Measurements from ENCODE around the gene ITIH5.

The ITIH5 gene

GRCh38 chr10:7608001-7608400 is 58.8 kb downstream of the ITIH5 start:
- no peak for DNase-seq (ENCODE audit: low read depth)
- TF ChIP-seq CTCF (conservative IDR thresholded peaks at IDR 0.05; ENCODE audit: low read length), result no peak
- no peak overlapping the region for H3K4me3 ChIP-seq (ENCODE audit: low read length)

- TF ChIP-seq CTCF (conservative IDR thresholded peaks at IDR 0.05; ENCODE audit: low read length), result no peak
- H3K4me3 ChIP-seq (ENCODE audit: low read length), result no peak overlapping the region
- peak; percentile 67 for DNase-seq (ENCODE audit: low read depth)
Observed at GRCh38 chr10:7606951-7607404, 59.8 kb downstream of the ITIH5 start.

DNA sequence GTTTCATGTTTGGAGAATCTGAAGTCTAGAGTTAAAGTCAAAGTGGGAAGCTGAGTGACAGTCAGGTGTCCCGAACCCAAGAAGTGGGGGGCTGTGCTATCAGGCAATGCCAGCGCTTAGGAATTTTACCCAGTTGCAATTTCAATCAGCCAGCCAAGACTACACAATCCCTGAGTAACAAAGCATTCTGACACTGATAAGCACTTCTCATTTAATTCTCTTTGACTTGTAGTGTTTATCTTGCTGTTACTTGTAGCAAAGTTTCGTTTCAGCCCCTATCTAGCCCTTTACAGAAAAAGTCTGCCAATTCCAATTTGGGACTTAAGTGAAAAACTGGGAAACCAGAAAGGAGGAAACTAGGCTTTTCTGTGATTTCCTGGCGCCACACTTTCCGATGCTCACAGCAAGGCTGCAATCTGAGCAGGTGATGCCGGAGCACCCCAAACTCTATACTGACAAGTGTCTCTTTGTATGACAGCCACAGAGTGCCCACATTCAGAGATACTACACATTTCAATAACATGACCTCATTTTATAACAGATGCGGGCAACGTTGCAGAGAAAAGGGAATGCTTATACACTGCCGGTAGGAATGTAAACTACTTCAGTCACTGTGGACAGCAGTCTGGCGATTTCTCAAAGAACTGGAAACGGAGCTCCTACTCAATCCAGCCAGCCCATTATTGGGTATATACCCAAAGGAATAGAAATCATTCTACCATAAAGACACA is 61.0 kb downstream of the ITIH5 start:
- no peak overlapping the region for H3K4me3 ChIP-seq (ENCODE audit: low read length)
- peak; percentile 12 for DNase-seq (ENCODE audit: low read depth)
- TF ChIP-seq CTCF (conservative IDR thresholded peaks at IDR 0.05; ENCODE audit: low read length), result no peak

GRCh38 chr10:7601023-7601656 is 65.6 kb downstream of the ITIH5 start:
- no peak for DNase-seq (ENCODE audit: low read depth)
- TF ChIP-seq CTCF (conservative IDR thresholded peaks at IDR 0.05; ENCODE audit: low read length), result no peak
- no peak overlapping the region for H3K4me3 ChIP-seq (ENCODE audit: low read length)

GRCh38 chr10:7598771-7599170 is 68.0 kb downstream of the ITIH5 start:
- no peak overlapping the region for H3K4me3 ChIP-seq (ENCODE audit: low read length)
- no peak for DNase-seq (ENCODE audit: low read depth)
- TF ChIP-seq CTCF (conservative IDR thresholded peaks at IDR 0.05; ENCODE audit: low read length), result no peak

DNA sequence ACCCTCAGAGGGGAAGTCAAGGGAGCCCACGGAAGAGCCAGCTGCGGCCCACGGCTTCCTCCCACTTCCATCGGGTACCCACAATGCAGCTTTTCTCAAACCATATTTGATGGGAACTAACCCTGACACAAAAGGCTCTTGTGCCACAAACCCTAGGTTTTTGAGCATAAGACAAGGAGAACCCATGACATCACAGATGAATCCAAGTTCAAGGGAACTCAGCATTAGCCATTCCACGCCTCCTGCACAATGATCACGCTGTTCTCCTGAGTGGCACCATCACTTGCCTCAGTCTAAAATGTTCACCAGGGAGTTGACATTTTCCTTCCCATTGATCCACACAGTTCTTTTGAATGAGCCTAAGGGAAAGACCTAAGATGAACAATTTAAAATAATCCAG is 70.4 kb downstream of the ITIH5 start:
- no peak for DNase-seq (ENCODE audit: low read depth)
- TF ChIP-seq CTCF (conservative IDR thresholded peaks at IDR 0.05; ENCODE audit: low read length), result no peak
- H3K4me3 ChIP-seq (ENCODE audit: low read length), result no peak overlapping the region

- no peak overlapping the region for H3K4me3 ChIP-seq (ENCODE audit: low read length)
- no peak for DNase-seq (ENCODE audit: low read depth)
- TF ChIP-seq CTCF (conservative IDR thresholded peaks at IDR 0.05; ENCODE audit: low read length), result no peak
Observed at GRCh38 chr10:7593905-7594304, 72.9 kb downstream of the ITIH5 start.
